HepG2 (cell line): ENCODE measurements around the gene GMPPB. TPM values are rescaled to one million over a fixed set of nuclear protein-coding genes. Genes with fewer than 3 reads are reported as not detected.

Experiments
- AKAP8 ChIP-seq: sonication (generic); formaldehyde crosslinking; IDR thresholded peaks from 2 replicates; pipeline ENCODE4 v1.5.1; 2020; ENCODE audit warnings: mild to moderate bottlenecking, missing genetic modification reagents
- FOXJ3 ChIP-seq: sonication (generic); formaldehyde crosslinking; IDR thresholded peaks from 2 replicates; pipeline ENCODE4 v1.4.0; 2020; ENCODE audit warnings: missing genetic modification reagents, mild to moderate bottlenecking, borderline replicate concordance
- HIVEP1 ChIP-seq: sonication (generic); formaldehyde crosslinking; IDR thresholded peaks from 2 replicates; pipeline ENCODE4 v1.4.0; 2020; ENCODE audit warnings: mild to moderate bottlenecking, missing genetic modification reagents
- MEF2D ChIP-seq: sonication (generic); formaldehyde crosslinking; IDR thresholded peaks from 2 replicates; pipeline ENCODE4 v1.5.1; 2020; ENCODE audit warnings: mild to moderate bottlenecking, missing genetic modification reagents
- MTA1 ChIP-seq: sonication (generic); formaldehyde crosslinking; IDR thresholded peaks from 2 replicates; pipeline ENCODE4 v1.4.0; 2020; ENCODE audit warnings: missing genetic modification reagents, mild to moderate bottlenecking, borderline replicate concordance
- MXD3 ChIP-seq: IDR thresholded peaks from 2 replicates; pipeline ENCODE4 v1.6.1; 2016; ENCODE audit warnings: mild to moderate bottlenecking, missing biosample characterization, missing genetic modification reagents
- PHF8 ChIP-seq: sonication (generic); formaldehyde crosslinking; IDR thresholded peaks from 2 replicates; pipeline ENCODE4 v1.5.0; 2020; ENCODE audit warnings: missing genetic modification reagents
- PLRG1 ChIP-seq: fragments of 450-650 bp; conservative IDR thresholded peaks from 2 replicates; pipeline ENCODE4 v1.6.1; 2016
- SOX13 ChIP-seq, 3 experiments: fragments of 450-650 bp in 1 of 3; sonication (generic) in 1 of 3; formaldehyde crosslinking in 1 of 3; IDR thresholded peaks in 2 of 3; conservative IDR thresholded peaks in 1 of 3; 2 replicates each; pipeline versions ENCODE4 v1.5.0 to v1.6.1; 2016 to 2020; ENCODE audit warnings: antibody characterized with exemption in 1 of 3, mild to moderate bottlenecking in 1 of 3, missing compliant biosample characterization in 1 of 3, missing genetic modification reagents in 1 of 3, moderate library complexity in 1 of 3
- TCF7L2 ChIP-seq: IDR thresholded peaks from 2 replicates; pipeline ENCODE4 v1.6.1; 2011; ENCODE audit warnings: mild to moderate bottlenecking, low read depth, low read length, moderate library complexity
- YEATS4 ChIP-seq: sonication (generic); formaldehyde crosslinking; IDR thresholded peaks from 2 replicates; pipeline ENCODE4 v1.4.0; 2020; ENCODE audit warnings: missing genetic modification reagents, borderline replicate concordance
- ZFP62 ChIP-seq: sonication (generic); formaldehyde crosslinking; IDR thresholded peaks from 2 replicates; pipeline ENCODE4 v1.4.0; 2020; ENCODE audit warnings: missing genetic modification reagents
- ZMAT3 ChIP-seq: sonication (generic); formaldehyde crosslinking; conservative IDR thresholded peaks from 2 replicates; pipeline ENCODE4 v1.7.0; 2021; ENCODE audit warnings: missing genetic modification reagents
- ZNF10 ChIP-seq: sonication (generic); formaldehyde crosslinking; IDR thresholded peaks from 2 replicates; pipeline ENCODE4 v1.4.0; 2020; ENCODE audit warnings: mild to moderate bottlenecking, low read depth, missing genetic modification reagents, borderline replicate concordance
- ZNF253 ChIP-seq: sonication (generic); formaldehyde crosslinking; IDR thresholded peaks from 2 replicates; pipeline ENCODE4 v1.8.0; 2022; ENCODE audit warnings: mild to moderate bottlenecking, missing genetic modification reagents, borderline replicate concordance
- ZNF792 ChIP-seq: IDR thresholded peaks from 2 replicates; pipeline ENCODE4 v1.6.1; 2016
- polyA plus RNA-seq, 8 experiments: library from polyadenylated mRNA; depleted of rRNA in 3 of 8; stranded (reverse) in 7 of 8; unstranded in 1 of 8; fragments of >200 nt; fragmentation: Illumina TruSeq in 4 of 8; extraction: Trizol in 4 of 8; gene quantifications; 2 replicates each; pipeline versions ENCODE4 v1.2.1 to v1.2.3, GENCODE V29; 2011 to 2016; ENCODE audit warnings: low read depth in 4 of 8, missing spikeins in 1 of 8, mixed read lengths in 1 of 8; ENCODE audit not compliant: insufficient read depth in 1 of 8
- total RNA-seq, 5 experiments: library from RNA; depleted of rRNA; stranded (reverse); fragments of >200 nt; fragmentation: Illumina TruSeq; extraction: Trizol; gene quantifications; 2 replicates each; pipeline ENCODE4 v1.2.3, GENCODE V29; 2016; ENCODE audit warnings: low read depth in 1 of 5
- TF ChIP-seq, protein P1 (sequence below): sonication (generic); formaldehyde crosslinking; IDR thresholded peaks from 2 replicates; pipeline ENCODE4 v1.4.0; 2020; ENCODE audit warnings: missing genetic modification reagents, borderline replicate concordance
- TF ChIP-seq, protein P2 (sequence below): sonication (generic); formaldehyde crosslinking; IDR thresholded peaks from 2 replicates; pipeline ENCODE4 v1.4.0; 2020; ENCODE audit warnings: low read depth, mild to moderate bottlenecking, missing genetic modification reagents
- TF ChIP-seq, protein P3 (sequence below): sonication (generic); formaldehyde crosslinking; conservative IDR thresholded peaks from 2 replicates; pipeline ENCODE4 v1.4.0; 2020; ENCODE audit warnings: mild to moderate bottlenecking, missing genetic modification reagents, moderate library complexity

Gene GMPPB
- total and polyA plus RNA-seq, 2 of the 13 experiments (the other 11 are each of a cell fraction or from before 2014, with no cell fraction given): 6.5 to 23.1 TPM

DNA sequence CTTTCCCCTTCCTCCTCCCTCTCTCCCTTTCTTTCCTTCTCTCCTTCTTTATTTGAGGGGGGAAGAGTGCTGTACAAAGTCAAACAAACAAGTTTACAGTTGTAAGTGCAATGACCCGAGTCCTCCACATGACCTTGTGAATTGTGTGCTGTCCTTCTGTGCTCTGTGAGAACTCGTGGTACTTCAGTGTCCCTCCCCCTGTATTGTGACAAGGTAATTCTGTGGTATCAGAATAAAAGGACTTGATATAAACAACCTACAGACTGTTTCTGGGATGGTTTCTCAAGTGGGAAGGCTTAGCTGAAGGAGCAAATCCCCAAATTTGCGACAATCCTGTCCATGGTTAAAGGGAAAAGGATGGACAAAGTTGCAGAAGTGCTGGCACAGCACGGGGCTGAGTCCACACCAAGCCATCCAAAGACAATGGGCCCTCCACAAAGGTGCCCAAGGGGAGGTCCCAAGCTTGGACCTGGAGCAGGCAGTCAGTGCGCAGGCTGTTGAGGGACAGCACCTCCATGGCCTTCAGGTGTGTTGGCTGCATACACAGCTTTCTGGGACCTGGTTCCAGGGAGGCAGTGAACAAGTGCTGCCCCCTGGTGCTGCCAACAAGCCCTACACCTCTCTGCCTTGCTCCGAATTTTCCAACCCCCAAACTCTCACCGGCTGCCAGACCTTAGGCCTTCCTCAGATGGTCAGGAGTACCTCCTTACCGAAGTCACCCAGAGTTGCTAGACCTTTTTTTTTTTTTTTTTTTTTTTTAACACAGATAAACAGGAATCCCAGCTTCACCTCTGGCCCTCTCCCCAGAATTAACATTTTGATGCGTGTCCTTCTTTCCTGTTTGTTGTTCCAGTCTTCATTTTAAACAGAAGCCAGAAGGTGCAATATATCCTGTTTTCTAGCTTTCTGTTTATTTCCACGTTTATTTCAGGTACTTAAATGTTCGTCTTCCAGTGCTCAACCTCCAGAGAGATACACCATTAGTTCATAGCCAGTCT is 52.2 kb downstream of the GMPPB start (continued):
- TF ChIP-seq, protein P1, sequence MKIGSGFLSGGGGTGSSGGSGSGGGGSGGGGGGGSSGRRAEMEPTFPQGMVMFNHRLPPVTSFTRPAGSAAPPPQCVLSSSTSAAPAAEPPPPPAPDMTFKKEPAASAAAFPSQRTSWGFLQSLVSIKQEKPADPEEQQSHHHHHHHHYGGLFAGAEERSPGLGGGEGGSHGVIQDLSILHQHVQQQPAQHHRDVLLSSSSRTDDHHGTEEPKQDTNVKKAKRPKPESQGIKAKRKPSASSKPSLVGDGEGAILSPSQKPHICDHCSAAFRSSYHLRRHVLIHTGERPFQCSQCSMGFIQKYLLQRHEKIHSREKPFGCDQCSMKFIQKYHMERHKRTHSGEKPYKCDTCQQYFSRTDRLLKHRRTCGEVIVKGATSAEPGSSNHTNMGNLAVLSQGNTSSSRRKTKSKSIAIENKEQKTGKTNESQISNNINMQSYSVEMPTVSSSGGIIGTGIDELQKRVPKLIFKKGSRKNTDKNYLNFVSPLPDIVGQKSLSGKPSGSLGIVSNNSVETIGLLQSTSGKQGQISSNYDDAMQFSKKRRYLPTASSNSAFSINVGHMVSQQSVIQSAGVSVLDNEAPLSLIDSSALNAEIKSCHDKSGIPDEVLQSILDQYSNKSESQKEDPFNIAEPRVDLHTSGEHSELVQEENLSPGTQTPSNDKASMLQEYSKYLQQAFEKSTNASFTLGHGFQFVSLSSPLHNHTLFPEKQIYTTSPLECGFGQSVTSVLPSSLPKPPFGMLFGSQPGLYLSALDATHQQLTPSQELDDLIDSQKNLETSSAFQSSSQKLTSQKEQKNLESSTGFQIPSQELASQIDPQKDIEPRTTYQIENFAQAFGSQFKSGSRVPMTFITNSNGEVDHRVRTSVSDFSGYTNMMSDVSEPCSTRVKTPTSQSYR: peak; percentile 51; the same call in 1 of the 2 replicates
- peak; percentile 70 for TF ChIP-seq FOXJ3 (CRISPR knock-in tag)
- TF ChIP-seq PLRG1: no peak
- TF ChIP-seq SOX13 (IDR thresholded peaks at IDR 0.05): no peak
- TF ChIP-seq SOX13 (CRISPR knock-in tag; conservative IDR thresholded peaks at IDR 0.05 in 1 of 2, IDR thresholded peaks at IDR 0.05 in 1 of 2): peak in 1 of 2 experiments; percentile 80; a peak in 2 of 4 replicates
- TF ChIP-seq ZNF253 (CRISPR knock-in tag): no peak
- 0 out of 2 replicates have a peak, but pooled peaks have one; percentile 24 for TF ChIP-seq HIVEP1 (CRISPR knock-in tag)
- TF ChIP-seq YEATS4 (CRISPR knock-in tag): peak; percentile 24; the same call in 1 of the 2 replicates
- peak; percentile 37 for TF ChIP-seq MEF2D (CRISPR knock-in tag)
- TF ChIP-seq, protein P2, sequence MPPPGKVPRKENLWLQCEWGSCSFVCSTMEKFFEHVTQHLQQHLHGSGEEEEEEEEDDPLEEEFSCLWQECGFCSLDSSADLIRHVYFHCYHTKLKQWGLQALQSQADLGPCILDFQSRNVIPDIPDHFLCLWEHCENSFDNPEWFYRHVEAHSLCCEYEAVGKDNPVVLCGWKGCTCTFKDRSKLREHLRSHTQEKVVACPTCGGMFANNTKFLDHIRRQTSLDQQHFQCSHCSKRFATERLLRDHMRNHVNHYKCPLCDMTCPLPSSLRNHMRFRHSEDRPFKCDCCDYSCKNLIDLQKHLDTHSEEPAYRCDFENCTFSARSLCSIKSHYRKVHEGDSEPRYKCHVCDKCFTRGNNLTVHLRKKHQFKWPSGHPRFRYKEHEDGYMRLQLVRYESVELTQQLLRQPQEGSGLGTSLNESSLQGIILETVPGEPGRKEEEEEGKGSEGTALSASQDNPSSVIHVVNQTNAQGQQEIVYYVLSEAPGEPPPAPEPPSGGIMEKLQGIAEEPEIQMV (CRISPR knock-in tag): no peak
- peak; percentile 36; the same call in 1 of the 2 replicates for TF ChIP-seq ZMAT3
- TF ChIP-seq ZNF792: 0 out of 2 replicates have a peak, but pooled peaks have one; percentile 29
- TF ChIP-seq ZFP62: no peak
- TF ChIP-seq MXD3 (CRISPR knock-in tag): peak; percentile 45; the same call in 1 of the 2 replicates
- TF ChIP-seq TCF7L2: no peak
- peak; percentile 43; the same call in 1 of the 2 replicates for TF ChIP-seq MTA1
- peak; percentile 22; the same call in 1 of the 2 replicates for TF ChIP-seq AKAP8 (CRISPR knock-in tag)
- TF ChIP-seq ZNF10 (CRISPR knock-in tag): no peak
- peak; percentile 30; the same call in 1 of the 2 replicates for TF ChIP-seq PHF8 (CRISPR knock-in tag)
- TF ChIP-seq, protein P3, sequence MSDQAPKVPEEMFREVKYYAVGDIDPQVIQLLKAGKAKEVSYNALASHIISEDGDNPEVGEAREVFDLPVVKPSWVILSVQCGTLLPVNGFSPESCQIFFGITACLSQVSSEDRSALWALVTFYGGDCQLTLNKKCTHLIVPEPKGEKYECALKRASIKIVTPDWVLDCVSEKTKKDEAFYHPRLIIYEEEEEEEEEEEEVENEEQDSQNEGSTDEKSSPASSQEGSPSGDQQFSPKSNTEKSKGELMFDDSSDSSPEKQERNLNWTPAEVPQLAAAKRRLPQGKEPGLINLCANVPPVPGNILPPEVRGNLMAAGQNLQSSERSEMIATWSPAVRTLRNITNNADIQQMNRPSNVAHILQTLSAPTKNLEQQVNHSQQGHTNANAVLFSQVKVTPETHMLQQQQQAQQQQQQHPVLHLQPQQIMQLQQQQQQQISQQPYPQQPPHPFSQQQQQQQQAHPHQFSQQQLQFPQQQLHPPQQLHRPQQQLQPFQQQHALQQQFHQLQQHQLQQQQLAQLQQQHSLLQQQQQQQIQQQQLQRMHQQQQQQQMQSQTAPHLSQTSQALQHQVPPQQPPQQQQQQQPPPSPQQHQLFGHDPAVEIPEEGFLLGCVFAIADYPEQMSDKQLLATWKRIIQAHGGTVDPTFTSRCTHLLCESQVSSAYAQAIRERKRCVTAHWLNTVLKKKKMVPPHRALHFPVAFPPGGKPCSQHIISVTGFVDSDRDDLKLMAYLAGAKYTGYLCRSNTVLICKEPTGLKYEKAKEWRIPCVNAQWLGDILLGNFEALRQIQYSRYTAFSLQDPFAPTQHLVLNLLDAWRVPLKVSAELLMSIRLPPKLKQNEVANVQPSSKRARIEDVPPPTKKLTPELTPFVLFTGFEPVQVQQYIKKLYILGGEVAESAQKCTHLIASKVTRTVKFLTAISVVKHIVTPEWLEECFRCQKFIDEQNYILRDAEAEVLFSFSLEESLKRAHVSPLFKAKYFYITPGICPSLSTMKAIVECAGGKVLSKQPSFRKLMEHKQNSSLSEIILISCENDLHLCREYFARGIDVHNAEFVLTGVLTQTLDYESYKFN: peak; percentile 89
